Nephron progenitor cell (in vitro differentiated cells): ENCODE results near the gene RDH16.
A peak's percentile ranks its signal among the peaks of the same experiment; 100 is the strongest.

Experiments
- DNase-seq: peaks from one replicate; pipeline ENCODE4 v3.0.0; 2021
- H3K27ac Mint-ChIP-seq: 2 replicates; pipeline ENCODE4 v1.8.0; 2021; ENCODE audit warnings: mild to moderate bottlenecking, moderate library complexity, mixed read lengths
- H3K27me3 Mint-ChIP-seq: 2 replicates; pipeline ENCODE4 v1.8.0; 2021; ENCODE audit warnings: mild to moderate bottlenecking, low read depth, mixed read lengths; ENCODE audit not compliant: poor library complexity
- H3K36me3 Mint-ChIP-seq: 2 replicates; pipeline ENCODE4 v1.8.0; 2021; ENCODE audit warnings: low read depth, mixed read lengths
- H3K4me1 Mint-ChIP-seq: 2 replicates; pipeline ENCODE4 v1.8.0; 2021; ENCODE audit warnings: mixed read lengths
- H3K4me3 Mint-ChIP-seq: 2 replicates; pipeline ENCODE4 v1.8.0; 2021; ENCODE audit warnings: mild to moderate bottlenecking, moderate library complexity, mixed read lengths
- H3K9me3 Mint-ChIP-seq: 2 replicates; pipeline ENCODE4 v1.8.0; 2021; ENCODE audit warnings: mild to moderate bottlenecking, moderate library complexity, mixed read lengths
- CTCF ChIP-seq: fragments of 200-600 bp; sonication (generic); IDR thresholded peaks from 2 replicates; pipeline ENCODE4 v1.5.0; 2021; ENCODE audit warnings: antibody characterized with exemption

RDH16 gene

GRCh38 chr12:56933826-56934625, 23.4 kb downstream of the RDH16 start, which contains the start of gene SDR9C7:
TSS of gene SDR9C7 (minus strand) at chr12:56934408. CDS start at chr12:56934261, 147 bp downstream.
- no peak for TF ChIP-seq CTCF
- peaks cover 35% of the 10 kb centered on the region for H3K4me1 Mint-ChIP-seq
- DNase-seq = no peak
- peak within 1 kb of the TSS; percentile 27 for H3K27ac Mint-ChIP-seq
- no peaks in the 10 kb centered on the region for H3K36me3 Mint-ChIP-seq
- peaks cover 25% of the 10 kb centered on the region for H3K27me3 Mint-ChIP-seq
- no peak within 1 kb of the TSS for H3K4me3 Mint-ChIP-seq
- no peaks in the 10 kb centered on the region for H3K9me3 Mint-ChIP-seq

- Mint-ChIP-seq H3K27me3 (peaks cover 26% of the 10 kb centered on the region), H3K27ac (no peak overlapping the region), H3K4me1 (peaks cover 46% of the 10 kb centered on the region), H3K36me3 (no peaks in the 10 kb centered on the region), H3K4me3 (no peak overlapping the region), H3K9me3 (no peaks in the 10 kb centered on the region)
- no peak for TF ChIP-seq CTCF
- no peak for DNase-seq
These were observed 24.5 kb downstream of the RDH16 start for GRCh38 chr12:56932867-56933266.

- H3K27me3 Mint-ChIP-seq = peaks cover 28% of the 10 kb centered on the region
- H3K4me1 Mint-ChIP-seq = peaks cover 46% of the 10 kb centered on the region
- peak overlapping the region; percentile 69 for H3K27ac Mint-ChIP-seq
These were observed 25.3 kb downstream of the RDH16 start for GRCh38 chr12:56932146-56932545.

GRCh38 chr12:56931474-56931978, 25.9 kb downstream of the RDH16 start:
- no peak for TF ChIP-seq CTCF
- no peak overlapping the region for H3K4me3 Mint-ChIP-seq
- peaks cover 46% of the 10 kb centered on the region for H3K4me1 Mint-ChIP-seq
- no peaks in the 10 kb centered on the region for H3K9me3 Mint-ChIP-seq
- peaks cover 24% of the 10 kb centered on the region for H3K27me3 Mint-ChIP-seq
- no peak overlapping the region for H3K27ac Mint-ChIP-seq
- no peak for DNase-seq
- no peaks in the 10 kb centered on the region for H3K36me3 Mint-ChIP-seq

More at GRCh38 chr12:56932146-56932545, 25.3 kb downstream of the RDH16 start:
- TF ChIP-seq CTCF = no peak
- no peaks in the 10 kb centered on the region for H3K36me3 Mint-ChIP-seq
- no peak for DNase-seq
- H3K9me3 Mint-ChIP-seq = no peaks in the 10 kb centered on the region
- no peak overlapping the region for H3K4me3 Mint-ChIP-seq

GRCh38 chr12:56930241-56930640, 27.2 kb downstream of the RDH16 start:
- Mint-ChIP-seq H3K36me3 (no peaks in the 10 kb centered on the region), H3K4me1 (peaks cover 46% of the 10 kb centered on the region), H3K27me3 (peaks cover 15% of the 10 kb centered on the region), H3K27ac (peak overlapping the region; percentile 23), H3K4me3 (no peak overlapping the region), H3K9me3 (no peaks in the 10 kb centered on the region)
- DNase-seq = no peak
- TF ChIP-seq CTCF = no peak

GRCh38 chr12:56929780-56930179, 27.6 kb downstream of the RDH16 start:
- no peaks in the 10 kb centered on the region for H3K9me3 Mint-ChIP-seq
- no peak for DNase-seq
- H3K4me1 Mint-ChIP-seq = peaks cover 42% of the 10 kb centered on the region
- H3K27ac Mint-ChIP-seq = peak overlapping the region; percentile 50
- H3K27me3 Mint-ChIP-seq = peaks cover 14% of the 10 kb centered on the region
- no peak for TF ChIP-seq CTCF
- no peaks in the 10 kb centered on the region for H3K36me3 Mint-ChIP-seq
- H3K4me3 Mint-ChIP-seq = no peak overlapping the region
